ENCODE results near the gene KPNB1. TPM values are rescaled to one million over a fixed set of nuclear protein-coding genes. Genes with fewer than 3 reads are reported as not detected.

KPNB1 gene
- polyA plus RNA-seq, 1 donor from 2014 or later = 117 TPM

DNA sequence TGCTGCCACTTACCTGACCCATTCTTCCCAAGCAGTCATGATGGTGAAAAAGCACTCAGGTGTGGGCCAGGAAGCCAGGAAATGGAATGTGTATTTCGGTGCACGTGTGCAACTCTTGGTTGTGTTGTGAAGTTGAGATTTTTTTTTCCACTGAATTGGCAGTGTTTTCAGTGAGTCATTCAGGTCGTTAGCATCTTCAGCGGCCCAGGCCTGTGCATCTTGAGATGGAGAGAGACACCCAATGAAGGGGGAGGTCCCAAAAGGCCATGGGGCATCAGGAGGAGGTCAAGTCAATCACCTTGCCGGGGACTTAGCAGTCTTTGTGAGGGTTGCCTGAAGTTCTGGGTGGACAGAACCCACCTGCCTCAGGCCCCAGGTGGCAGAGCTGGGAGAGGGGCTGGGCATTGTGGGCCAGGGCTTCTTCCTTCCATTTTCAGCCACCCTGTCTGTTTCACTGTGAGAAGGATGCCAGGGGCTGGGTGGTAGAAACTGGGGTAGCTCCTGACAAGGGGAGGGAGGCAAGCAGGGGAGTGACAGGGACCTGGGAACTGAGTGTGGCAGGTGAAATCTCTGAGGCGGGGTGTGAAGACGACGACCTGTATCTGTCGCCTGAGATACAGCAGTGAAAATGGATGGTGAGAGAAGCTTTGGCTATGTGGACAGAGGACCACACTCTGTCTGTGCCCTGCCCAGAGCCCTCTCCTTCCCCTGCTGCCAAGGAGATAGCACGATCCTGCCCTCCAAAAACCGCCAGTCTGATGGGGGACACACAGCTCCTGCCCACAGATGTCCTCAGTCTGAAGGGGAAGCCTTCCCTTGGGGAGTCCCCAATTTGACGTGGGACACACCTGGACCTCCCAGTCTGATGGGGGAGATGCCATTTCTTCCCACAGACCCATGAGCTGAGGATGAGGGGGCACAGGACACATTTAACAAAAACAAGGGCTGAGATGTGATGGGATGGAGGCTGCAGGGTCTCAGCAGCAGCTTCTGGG, 56.1 kb downstream of the KPNB1 start:
- Histone ChIP-seq H4K20me1 (ENCODE audit: insufficient read depth) (no peaks in the 10 kb centered on the region), H3K9ac (ENCODE audit: low read length) (no peak overlapping the region), H3K4me2 (ENCODE audit: low read length) (no peak overlapping the region), H3K79me2 (replicated peaks; ENCODE audit: insufficient read depth, low read length) (no peaks in the 10 kb centered on the region), H2AFZ (ENCODE audit: low read depth, low read length) (no peak overlapping the region), H3K36me3 (ENCODE audit: insufficient read depth, low read length) (no peaks in the 10 kb centered on the region), H3K4me3 (ENCODE audit: low read length) (no peak overlapping the region), H3K9me3 (ENCODE audit: low read length) (no peaks in the 10 kb centered on the region), H3K27ac (ENCODE audit: low read length) (no peak overlapping the region), H3K27me3 (ENCODE audit: insufficient read depth, low read depth, low read length) (no peaks in the 10 kb centered on the region), H3F3A (ENCODE audit: insufficient read depth, low read length, poor library complexity, severe bottlenecking) (no peaks in the 10 kb centered on the region), H3K9me2 (ENCODE audit: insufficient read depth, low read length) (no peaks in the 10 kb centered on the region)
- no peak for TF ChIP-seq POLR2AphosphoS5 (IDR thresholded peaks at IDR 0.05)
- TF ChIP-seq EP300 (conservative IDR thresholded peaks at IDR 0.05; ENCODE audit: poor library complexity, severe bottlenecking) = no peak
- no peak for TF ChIP-seq REST (IDR thresholded peaks at IDR 0.05; ENCODE audit: borderline replicate concordance)
- TF ChIP-seq SMC3 (conservative IDR thresholded peaks at IDR 0.05; ENCODE audit: poor library complexity) = no peak
- TF ChIP-seq RAD21 (conservative IDR thresholded peaks at IDR 0.05) = no peak
- no peak for TF ChIP-seq MXI1 (conservative IDR thresholded peaks at IDR 0.05; ENCODE audit: poor library complexity, severe bottlenecking)
- no peak for TF ChIP-seq CTCF (IDR thresholded peaks at IDR 0.05; ENCODE audit: poor library complexity, severe bottlenecking)
- TF ChIP-seq EZH2 (IDR thresholded peaks at IDR 0.05; ENCODE audit: borderline replicate concordance, insufficient read depth, low read length, poor library complexity, severe bottlenecking) = no peak
- TF ChIP-seq TAF1 (IDR thresholded peaks at IDR 0.05; ENCODE audit: low read depth) = no peak

GRCh38 chr17:47707056-47707804, 57.5 kb downstream of the KPNB1 start:
- Histone ChIP-seq H3K4me2 (ENCODE audit: low read length) (no peak overlapping the region), H3K4me3 (ENCODE audit: low read length) (no peak overlapping the region), H3K36me3 (ENCODE audit: insufficient read depth, low read length) (no peaks in the 10 kb centered on the region), H3K27ac (ENCODE audit: low read length) (no peak overlapping the region), H4K20me1 (ENCODE audit: insufficient read depth) (no peaks in the 10 kb centered on the region), H3K27me3 (ENCODE audit: insufficient read depth, low read depth, low read length) (no peaks in the 10 kb centered on the region), H3K9ac (ENCODE audit: low read length) (no peak overlapping the region), H3K9me2 (ENCODE audit: insufficient read depth, low read length) (no peaks in the 10 kb centered on the region), H2AFZ (ENCODE audit: low read depth, low read length) (no peak overlapping the region), H3F3A (ENCODE audit: insufficient read depth, low read length, poor library complexity, severe bottlenecking) (no peaks in the 10 kb centered on the region), H3K9me3 (ENCODE audit: low read length) (no peaks in the 10 kb centered on the region), H3K79me2 (replicated peaks; ENCODE audit: insufficient read depth, low read length) (no peaks in the 10 kb centered on the region)
- no peak for TF ChIP-seq REST (IDR thresholded peaks at IDR 0.05; ENCODE audit: borderline replicate concordance)
- TF ChIP-seq RAD21 (conservative IDR thresholded peaks at IDR 0.05) = no peak
- no peak for TF ChIP-seq EZH2 (IDR thresholded peaks at IDR 0.05; ENCODE audit: borderline replicate concordance, insufficient read depth, low read length, poor library complexity, severe bottlenecking)
- no peak for TF ChIP-seq SMC3 (conservative IDR thresholded peaks at IDR 0.05; ENCODE audit: poor library complexity)
- TF ChIP-seq MXI1 (conservative IDR thresholded peaks at IDR 0.05; ENCODE audit: poor library complexity, severe bottlenecking) = no peak
- TF ChIP-seq POLR2AphosphoS5 (IDR thresholded peaks at IDR 0.05) = no peak
- no peak for TF ChIP-seq TAF1 (IDR thresholded peaks at IDR 0.05; ENCODE audit: low read depth)
- no peak for TF ChIP-seq CTCF (IDR thresholded peaks at IDR 0.05; ENCODE audit: poor library complexity, severe bottlenecking)
- no peak for TF ChIP-seq EP300 (conservative IDR thresholded peaks at IDR 0.05; ENCODE audit: poor library complexity, severe bottlenecking)
